ENCODE measurements around the gene FAM167B. TPM values are rescaled to one million over a fixed set of nuclear protein-coding genes. Genes with fewer than 3 reads are reported as not detected.

Gene FAM167B
- total RNA-seq, 3 donors from 2014 or later (not counting 1 experiment from before 2014, with no cell fraction given): 0.54 to 1.3 (median 0.80) TPM

- Mint-ChIP-seq H3K4me3 (peak overlapping the region; percentile 56), H3K27ac (peak overlapping the region; percentile 92 to 96), H3K27me3 (ENCODE audit: low read depth in 2 of 2) (no peaks in the 10 kb centered on the region), H3K4me1 (peaks cover 20 to 29% of the 10 kb centered on the region in 2 donors), H3K36me3 (peaks cover 18% of the 10 kb centered on the region), H3K9me3 (no peaks in the 10 kb centered on the region)
- Histone ChIP-seq H3K4me1 (ENCODE audit: control insufficient read depth, insufficient read depth, low read length) (peaks cover 30% of the 10 kb centered on the region), H3K36me3 (ENCODE audit: control insufficient read depth, insufficient read depth, low read length) (peaks cover 45% of the 10 kb centered on the region), H3K27me3 (ENCODE audit: control insufficient read depth, insufficient read depth, low read length) (no peaks in the 10 kb centered on the region), H3K9me3 (ENCODE audit: control insufficient read depth, insufficient read depth, low read length) (no peaks in the 10 kb centered on the region), H3K4me3 (ENCODE audit: low read length) (no peak overlapping the region), H3K27ac (ENCODE audit: low read length) (no peak overlapping the region)
- WGBS (ENCODE audit: insufficient coverage): 95% methylated on average over 4 of the region's 4 CpGs
- intact Hi-C loops (cut with micrococcal nuclease): loop anchor here (5.0 kb wide), 1 partner anchor 113 kb away; the partner anchor contains the start of gene MARCKSL1
- no peak for ATAC-seq
- no peak for TF ChIP-seq CTCF (IDR thresholded peaks at IDR 0.05)
- no peak for DNase-seq
Measured at GRCh38 chr1:32224285-32224684, 22.7 kb upstream of the FAM167B start.

- H3K4me3 ChIP-seq (ENCODE audit: low read length): no peak overlapping the region
- no peaks in the 10 kb centered on the region for H3K9me3 Mint-ChIP-seq
- TF ChIP-seq CTCF (IDR thresholded peaks at IDR 0.05): no peak
- H3K4me1 Mint-ChIP-seq: peaks cover 7% of the 10 kb centered on the region in 2 donors
- no peaks in the 10 kb centered on the region for H3K27me3 ChIP-seq (ENCODE audit: control insufficient read depth, insufficient read depth, low read length)
- no peaks in the 10 kb centered on the region for H3K9me3 ChIP-seq (ENCODE audit: control insufficient read depth, insufficient read depth, low read length)
- ATAC-seq: no peak
- no peak for DNase-seq
- peaks cover 5% of the 10 kb centered on the region for H3K4me1 ChIP-seq (ENCODE audit: control insufficient read depth, insufficient read depth, low read length)
- H3K27me3 Mint-ChIP-seq (ENCODE audit: low read depth in 2 of 2): no peaks in the 10 kb centered on the region
- 89% methylated on average over 3 of the region's 3 CpGs for WGBS (ENCODE audit: insufficient coverage)
- H3K36me3 Mint-ChIP-seq: peaks cover 18% of the 10 kb centered on the region
- no peak overlapping the region for H3K4me3 Mint-ChIP-seq
- no peak overlapping the region for H3K27ac Mint-ChIP-seq
- H3K27ac ChIP-seq (ENCODE audit: low read length): no peak overlapping the region
- peaks cover 60% of the 10 kb centered on the region for H3K36me3 ChIP-seq (ENCODE audit: control insufficient read depth, insufficient read depth, low read length)
- intact Hi-C loops (cut with micrococcal nuclease): no loop called here
Measured at GRCh38 chr1:32228771-32229170, 18.3 kb upstream of the FAM167B start.

- H3K4me3 ChIP-seq (ENCODE audit: low read length): no peak overlapping the region
- H3K36me3 Mint-ChIP-seq: peaks cover 18% of the 10 kb centered on the region
- no peaks in the 10 kb centered on the region for H3K27me3 Mint-ChIP-seq (ENCODE audit: low read depth in 2 of 2)
- no peaks in the 10 kb centered on the region for H3K4me1 ChIP-seq (ENCODE audit: control insufficient read depth, insufficient read depth, low read length)
- no peak for ATAC-seq
- H3K4me3 Mint-ChIP-seq: no peak overlapping the region
- intact Hi-C loops (cut with micrococcal nuclease): no loop called here
- H3K4me1 Mint-ChIP-seq: no peaks in the 10 kb centered on the region
- H3K9me3 ChIP-seq (ENCODE audit: control insufficient read depth, insufficient read depth, low read length): no peaks in the 10 kb centered on the region
- H3K27ac Mint-ChIP-seq: peak overlapping the region; percentile 0 to 19
- H3K36me3 ChIP-seq (ENCODE audit: control insufficient read depth, insufficient read depth, low read length): peaks cover 38% of the 10 kb centered on the region
- no peak for DNase-seq
- no peak overlapping the region for H3K27ac ChIP-seq (ENCODE audit: low read length)
- WGBS (ENCODE audit: insufficient coverage): 88% methylated on average over 5 of the region's 5 CpGs
- H3K27me3 ChIP-seq (ENCODE audit: control insufficient read depth, insufficient read depth, low read length): no peaks in the 10 kb centered on the region
- H3K9me3 Mint-ChIP-seq: no peaks in the 10 kb centered on the region
- TF ChIP-seq CTCF (IDR thresholded peaks at IDR 0.05): no peak
Measured at GRCh38 chr1:32231843-32232432, 15.1 kb upstream of the FAM167B start.
